K562 (cell line): ENCODE measurements around the gene TAS2R38. TPM values are rescaled to one million over a fixed set of nuclear protein-coding genes. Genes with fewer than 3 reads are reported as not detected.

ENCODE experiments used
- ATAC-seq: fragments of 200-7000 bp; cut with Tn5 transposase; 3 replicates; pipeline ENCODE4 v1.9.1; 2020; ENCODE audit warnings: moderate library complexity
- BruUV-seq: library from RNA; stranded (reverse); fragments of 400-500 nt; replicated peaks from 2 replicates; lab custom pipeline; 2021; lab: Mats Ljungman, UMichigan
- CTCF ChIA-PET: fragments of 300-600 bp; formaldehyde crosslinking; extraction: SDS; loops from one replicate; lab custom pipeline; 2021; ENCODE audit warnings: low intra/inter-chr PET ratio; lab: Yijun Ruan, JAX
- POLR2A ChIA-PET: fragments of 300-600, 350-650 bp; sonication (Branson Sonifier 250); formaldehyde crosslinking; extraction: SDS; loops from one replicate; lab custom pipeline; 2021; ENCODE audit warnings: antibody characterized with exemption, inconsistent platforms; lab: Yijun Ruan, JAX
- DNase-seq, 4 experiments: peaks; one replicate each; pipeline versions ENCODE4 v3.0.0 to v3.0.0-alpha.2; 2011 to 2018; ENCODE audit warnings: low spot score in 3 of 4, mixed read lengths in 3 of 4; ENCODE audit errors: extremely low read depth in 1 of 4
- FAIRE-seq: peaks from 2 replicates; lab custom pipeline; 2011; peaks lifted over from hg19 to GRCh38; lab: Jason Lieb, UNC
- H2AFZ ChIP-seq: 2 replicates; pipeline ENCODE4 v1.6.0; 2011; ENCODE audit warnings: low read depth, low read length, control low read depth, inconsistent platforms
- H3K27ac ChIP-seq: fragments of 200-600 bp; 3 replicates; pipeline ENCODE4 v1.8.0; 2011; ENCODE audit warnings: low read depth, mild to moderate bottlenecking, control low read depth, inconsistent platforms, low read length, moderate library complexity, mixed read lengths; ENCODE audit errors: extremely low read depth
- H3K27me3 ChIP-seq, 2 experiments: fragments of 300-600 bp in 1 of 2; 2 replicates in 1 of 2; 3 replicates in 1 of 2; pipeline versions ENCODE4 v1.6.0 to v1.8.0; 2011; ENCODE audit warnings: inconsistent platforms in 2 of 2, low read length in 2 of 2, mild to moderate bottlenecking in 1 of 2, mixed read lengths in 1 of 2, moderate library complexity in 1 of 2; ENCODE audit not compliant: control insufficient read depth in 2 of 2, insufficient read depth in 2 of 2
- H3K36me3 ChIP-seq: fragments of 300-600 bp; 3 replicates; pipeline ENCODE4 v1.8.0; 2011; ENCODE audit warnings: mild to moderate bottlenecking, low read length, inconsistent platforms; ENCODE audit not compliant: control insufficient read depth, insufficient read depth
- H3K4me1 ChIP-seq, 2 experiments: fragments of 200-600 bp in 1 of 2; replicated peaks in 1 of 2; 2 replicates in 1 of 2; 3 replicates in 1 of 2; pipeline versions ENCODE4 v1.5.1 to v1.8.0; 2011; ENCODE audit warnings: inconsistent platforms in 2 of 2, low read length in 2 of 2, mild to moderate bottlenecking in 1 of 2, mixed read lengths in 1 of 2, moderate library complexity in 1 of 2; ENCODE audit not compliant: control insufficient read depth in 2 of 2, insufficient read depth in 2 of 2
- H3K4me2 ChIP-seq: 2 replicates; pipeline ENCODE4 v1.6.1; 2011; ENCODE audit warnings: low read length, control low read depth, inconsistent platforms, mixed read lengths; ENCODE audit not compliant: insufficient read depth
- H3K4me3 ChIP-seq: fragments of 200-600 bp; sonication (generic), shearing (Covaris generic); 2 replicates; pipeline ENCODE4 v1.5.1; 2016; ENCODE audit warnings: control low read depth, inconsistent platforms
- H3K79me2 ChIP-seq: fragments of 200-600 bp; 3 replicates; pipeline ENCODE4 v1.8.0; 2011; ENCODE audit warnings: low read length, inconsistent platforms; ENCODE audit not compliant: control insufficient read depth, insufficient read depth
- H3K9ac ChIP-seq, 2 experiments: 2 replicates each; pipeline versions ENCODE4 v1.6.0 to v1.6.1; 2011; ENCODE audit warnings: low read depth in 2 of 2, low read length in 2 of 2, control low read depth in 1 of 2, inconsistent platforms in 1 of 2, mild to moderate bottlenecking in 1 of 2, mixed read lengths in 1 of 2; ENCODE audit not compliant: insufficient read depth in 1 of 2
- H3K9me1 ChIP-seq: one replicate; pipeline ENCODE4 v1.6.0; 2011; ENCODE audit warnings: inconsistent platforms, mild to moderate bottlenecking, low read length, moderate library complexity; ENCODE audit not compliant: control insufficient read depth, insufficient read depth
- H3K9me3 ChIP-seq: replicated peaks from 2 replicates; pipeline ENCODE4 v1.5.1; 2011; ENCODE audit warnings: low read depth, low read length, inconsistent platforms; ENCODE audit not compliant: control insufficient read depth, insufficient read depth
- H4K20me1 ChIP-seq: replicated peaks from 2 replicates; pipeline ENCODE4 v1.6.1; 2011; ENCODE audit warnings: low read length, inconsistent platforms, mixed read lengths; ENCODE audit not compliant: control insufficient read depth, insufficient read depth
- ADNP ChIP-seq: fragments of 200-800 bp; sonication (Bioruptor generic); IDR thresholded peaks from 2 replicates; pipeline ENCODE4 v1.6.1; 2016; ENCODE audit warnings: missing genetic modification characterization, missing compliant biosample characterization
- BHLHE40 ChIP-seq: IDR thresholded peaks from 2 replicates; pipeline ENCODE4 v1.6.1; 2011; ENCODE audit warnings: low read length, improper control_type of control experiment
- FOXP1 ChIP-seq: sonication (generic); formaldehyde crosslinking; IDR thresholded peaks from 2 replicates; pipeline ENCODE4 v1.8.0; 2022; ENCODE audit warnings: mild to moderate bottlenecking, missing genetic modification reagents
- FUS ChIP-seq: fragments of 200-400 bp; formaldehyde crosslinking; optimal IDR thresholded peaks from 2 replicates; pipeline ENCODE3; 2017; ENCODE audit warnings: low read depth, low read length
- GABPA ChIP-seq: fragments of 200-800 bp; sonication (Bioruptor generic); conservative IDR thresholded peaks from 2 replicates; pipeline ENCODE4 v1.6.1; 2016; ENCODE audit warnings: low read depth, missing genetic modification characterization, missing compliant biosample characterization
- HNRNPLL ChIP-seq: fragments of 200-400 bp; formaldehyde crosslinking; IDR thresholded peaks from 2 replicates; pipeline ENCODE4 v1.6.1; 2017; ENCODE audit warnings: low read length, low read depth, mild to moderate bottlenecking; ENCODE audit not compliant: poor library complexity, severe bottlenecking
- MECOM ChIP-seq: fragments of 250-450 bp; sonication (Bioruptor Pico); IDR thresholded peaks from 2 replicates; pipeline ENCODE4 v1.8.0; 2022; ENCODE audit warnings: inconsistent platforms
- MYC ChIP-seq, 2 experiments: fragments of 250-450 bp in 1 of 2; sonication (Bioruptor Pico) in 1 of 2; IDR thresholded peaks; 2 replicates each; pipeline versions ENCODE4 v1.5.1 to v1.6.1; 2012 to 2021; ENCODE audit warnings: low read depth in 2 of 2, borderline replicate concordance in 1 of 2, improper control_type of control experiment in 1 of 2, low read length in 1 of 2, mild to moderate bottlenecking in 1 of 2, moderate library complexity in 1 of 2
- RBM15 ChIP-seq: fragments of 200-400 bp; formaldehyde crosslinking; IDR thresholded peaks from 2 replicates; pipeline ENCODE4 v1.6.1; 2018; ENCODE audit warnings: mild to moderate bottlenecking, low read length, moderate library complexity; ENCODE audit not compliant: insufficient read depth
- SMAD2 ChIP-seq: fragments of 150-350 bp; IDR thresholded peaks from 2 replicates; pipeline ENCODE4 v1.6.1; 2014; ENCODE audit warnings: low read depth, mild to moderate bottlenecking, low read length
- STAG1 ChIP-seq: sonication (generic); formaldehyde crosslinking; IDR thresholded peaks from 2 replicates; pipeline ENCODE4 v1.5.0; 2020; ENCODE audit warnings: missing genetic modification reagents, borderline replicate concordance
- TCF7 ChIP-seq: sonication (generic); IDR thresholded peaks from 2 replicates; pipeline ENCODE4 v1.6.1; 2016; ENCODE audit warnings: antibody characterized with exemption, borderline replicate concordance
- THRAP3 ChIP-seq: fragments of 450-650 bp; IDR thresholded peaks from 2 replicates; pipeline ENCODE4 v1.6.1; 2016; ENCODE audit warnings: mild to moderate bottlenecking, inconsistent platforms, borderline replicate concordance
- ZSCAN32 ChIP-seq: fragments of 450-650 bp; formaldehyde crosslinking; IDR thresholded peaks from 2 replicates; pipeline ENCODE4 v1.4.0; 2020; ENCODE audit warnings: mild to moderate bottlenecking, moderate library complexity
- WGBS: fragments of 100-300 bp; shearing (Covaris generic); methylation state at CpG from one replicate; pipeline ENCODE4 v1.1.6; 2016; ENCODE audit warnings: low coverage, mixed read lengths; ENCODE audit not compliant: insufficient coverage; ENCODE audit errors: missing lambda C conversion rate; 5-methylcytosine and 5-hydroxymethylcytosine counted together
- in situ Hi-C: fragments of 300-500 bp; cut with MboI; formaldehyde crosslinking; loops from 4 replicates; pipeline ENCODE4 v1.15.0; 2018; ENCODE audit warnings: inconsistent platforms, mixed read lengths
- intact Hi-C: fragments of 100-400 bp; cut with micrococcal nuclease; formaldehyde crosslinking; loops from 2 replicates; pipeline ENCODE4 v1.14.2; 2022
- polyA plus RNA-seq, 8 experiments: library from polyadenylated mRNA; depleted of rRNA in 4 of 8; stranded (reverse) in 5 of 8; unstranded in 3 of 8; fragments of >200 nt; fragmentation: Nextera tagmentation in 2 of 8; fragmentation: Illumina TruSeq in 1 of 8; extraction: Ambion mirVana in 2 of 8; extraction: Trizol in 1 of 8; gene quantifications; 2 replicates each; pipeline versions ENCODE4 v1.2.1 to v1.2.3, GENCODE V29; 2011 to 2014; ENCODE audit warnings: inconsistent platforms in 1 of 8, missing spikeins in 1 of 8
- total RNA-seq, 7 experiments: library from RNA; depleted of rRNA in 6 of 7; stranded (reverse); fragments of >200 nt in 6 of 7; fragmentation: Illumina TruSeq in 2 of 7; extraction: Trizol in 2 of 7; gene quantifications; 2 replicates each; pipeline versions ENCODE4 v1.2.1 to v1.2.3, GENCODE V29; 2011 to 2021; ENCODE audit warnings: low replicate concordance in 1 of 7
- TF ChIP-seq, protein P1 (sequence below): fragments of 250-450 bp; sonication (Bioruptor Pico); IDR thresholded peaks from 2 replicates; pipeline ENCODE4 v1.5.0; 2021
- TF ChIP-seq, protein P2 (sequence below): sonication (generic); formaldehyde crosslinking; IDR thresholded peaks from 2 replicates; pipeline ENCODE4 v1.8.0; 2022; ENCODE audit warnings: mild to moderate bottlenecking, missing genetic modification reagents
- TF ChIP-seq, protein P3 (sequence below): IDR thresholded peaks from 2 replicates; pipeline ENCODE4 v1.6.1; 2012; ENCODE audit warnings: low read depth, low read length, improper control_type of control experiment, borderline replicate concordance

The TAS2R38 gene
- total and polyA plus RNA-seq, 9 of the 15 experiments (the other 6 are each of a cell fraction or from before 2014, with no cell fraction given) = not detected

DNA sequence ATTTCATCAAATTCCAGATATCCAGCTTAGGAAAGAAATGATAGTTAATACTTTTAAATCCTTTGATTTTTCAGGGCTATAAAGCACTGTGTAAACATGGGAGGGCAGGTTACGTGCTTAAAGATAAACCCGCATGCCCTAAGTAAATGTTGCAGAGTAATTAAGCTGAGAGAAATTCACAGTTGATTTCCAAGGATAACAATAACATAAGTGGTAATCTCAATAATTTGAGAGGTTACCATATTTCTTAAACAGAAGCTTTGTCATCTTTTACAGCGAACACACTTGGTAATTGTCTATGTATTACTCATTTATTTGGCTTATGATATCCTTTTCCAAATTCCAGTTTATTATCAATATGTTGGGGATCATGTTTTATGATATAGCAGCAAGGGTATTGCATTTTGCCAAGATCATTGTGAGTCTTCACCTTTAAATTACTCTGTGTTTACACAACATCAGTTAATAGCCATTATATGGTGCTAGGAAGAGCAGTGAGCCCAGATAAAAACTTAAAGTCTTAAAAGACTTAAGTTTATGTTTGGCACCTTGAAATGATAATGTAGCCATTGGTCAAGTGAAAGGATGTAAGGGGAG is 37.5 kb upstream of the TAS2R38 start:
- Histone ChIP-seq H3K4me2 (no peak overlapping the region), H3K4me3 (no peak overlapping the region), H3K27ac (no peak overlapping the region), H3K9ac (no peak overlapping the region), H3K36me3 (no peaks in the 10 kb centered on the region), H3K27me3 (no peaks in the 10 kb centered on the region), H3K79me2 (no peaks in the 10 kb centered on the region), H3K9me3 (no peaks in the 10 kb centered on the region), H3K9me1 (no peaks in the 10 kb centered on the region), H3K4me1 (no peaks in the 10 kb centered on the region), H4K20me1 (no peaks in the 10 kb centered on the region), H2AFZ (no peak overlapping the region)
- ATAC-seq = no peak
- POLR2A ChIA-PET = no interaction called here
- in situ Hi-C loops (no loop called here), intact Hi-C loops (no loop called here)
- CTCF ChIA-PET = no interaction called here
- FAIRE-seq = no peak
- DNase-seq = no peak
- BruUV-seq = no TSS peak
- WGBS = 1% methylated on average over 3 of the region's 3 CpGs
- no peak for TF ChIP-seq ADNP (tag)
- TF ChIP-seq STAG1 = no peak
- TF ChIP-seq RBM15 = no peak
- no peak for TF ChIP-seq SMAD2
- TF ChIP-seq, protein P1, sequence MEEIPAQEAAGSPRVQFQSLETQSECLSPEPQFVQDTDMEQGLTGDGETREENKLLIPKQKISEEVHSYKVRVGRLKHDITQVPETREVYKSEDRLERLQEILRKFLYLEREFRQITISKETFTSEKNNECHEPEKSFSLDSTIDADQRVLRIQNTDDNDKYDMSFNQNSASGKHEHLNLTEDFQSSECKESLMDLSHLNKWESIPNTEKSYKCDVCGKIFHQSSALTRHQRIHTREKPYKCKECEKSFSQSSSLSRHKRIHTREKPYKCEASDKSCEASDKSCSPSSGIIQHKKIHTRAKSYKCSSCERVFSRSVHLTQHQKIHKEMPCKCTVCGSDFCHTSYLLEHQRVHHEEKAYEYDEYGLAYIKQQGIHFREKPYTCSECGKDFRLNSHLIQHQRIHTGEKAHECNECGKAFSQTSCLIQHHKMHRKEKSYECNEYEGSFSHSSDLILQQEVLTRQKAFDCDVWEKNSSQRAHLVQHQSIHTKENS (CRISPR knock-in tag) = no peak
- no peak for TF ChIP-seq TCF7
- TF ChIP-seq, protein P2, sequence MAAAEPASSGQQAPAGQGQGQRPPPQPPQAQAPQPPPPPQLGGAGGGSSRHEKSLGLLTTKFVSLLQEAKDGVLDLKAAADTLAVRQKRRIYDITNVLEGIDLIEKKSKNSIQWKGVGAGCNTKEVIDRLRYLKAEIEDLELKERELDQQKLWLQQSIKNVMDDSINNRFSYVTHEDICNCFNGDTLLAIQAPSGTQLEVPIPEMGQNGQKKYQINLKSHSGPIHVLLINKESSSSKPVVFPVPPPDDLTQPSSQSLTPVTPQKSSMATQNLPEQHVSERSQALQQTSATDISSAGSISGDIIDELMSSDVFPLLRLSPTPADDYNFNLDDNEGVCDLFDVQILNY (CRISPR knock-in tag) = no peak
- TF ChIP-seq MECOM (CRISPR knock-in tag) = no peak
- no peak for TF ChIP-seq MYC (IDR thresholded peaks at IDR 0.05; ENCODE audit: low read depth, low read length)
- TF ChIP-seq MYC (CRISPR knock-in tag; IDR thresholded peaks at IDR 0.05; ENCODE audit: borderline replicate concordance, low read depth) = no peak
- no peak for TF ChIP-seq GABPA (tag)
- TF ChIP-seq FOXP1 (CRISPR knock-in tag) = no peak
- no peak for TF ChIP-seq BHLHE40
- no peak for TF ChIP-seq ZSCAN32 (CRISPR knock-in tag)
- TF ChIP-seq THRAP3 = no peak
- TF ChIP-seq FUS = no peak
- no peak for TF ChIP-seq HNRNPLL
- TF ChIP-seq, protein P3, sequence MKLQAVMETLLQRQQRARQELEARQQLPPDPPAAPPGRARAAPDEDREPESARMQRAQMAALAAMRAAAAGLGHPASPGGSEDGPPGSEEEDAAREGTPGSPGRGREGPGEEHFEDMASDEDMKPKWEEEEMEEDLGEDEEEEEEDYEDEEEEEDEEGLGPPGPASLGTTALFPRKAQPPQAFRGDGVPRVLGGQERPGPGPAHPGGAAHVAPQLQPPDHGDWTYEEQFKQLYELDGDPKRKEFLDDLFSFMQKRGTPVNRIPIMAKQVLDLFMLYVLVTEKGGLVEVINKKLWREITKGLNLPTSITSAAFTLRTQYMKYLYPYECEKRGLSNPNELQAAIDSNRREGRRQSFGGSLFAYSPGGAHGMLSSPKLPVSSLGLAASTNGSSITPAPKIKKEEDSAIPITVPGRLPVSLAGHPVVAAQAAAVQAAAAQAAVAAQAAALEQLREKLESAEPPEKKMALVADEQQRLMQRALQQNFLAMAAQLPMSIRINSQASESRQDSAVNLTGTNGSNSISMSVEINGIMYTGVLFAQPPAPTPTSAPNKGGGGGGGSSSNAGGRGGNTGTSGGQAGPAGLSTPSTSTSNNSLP = no peak
